Measurements from ENCODE around the gene NECTIN2.

Gene NECTIN2

DNA sequence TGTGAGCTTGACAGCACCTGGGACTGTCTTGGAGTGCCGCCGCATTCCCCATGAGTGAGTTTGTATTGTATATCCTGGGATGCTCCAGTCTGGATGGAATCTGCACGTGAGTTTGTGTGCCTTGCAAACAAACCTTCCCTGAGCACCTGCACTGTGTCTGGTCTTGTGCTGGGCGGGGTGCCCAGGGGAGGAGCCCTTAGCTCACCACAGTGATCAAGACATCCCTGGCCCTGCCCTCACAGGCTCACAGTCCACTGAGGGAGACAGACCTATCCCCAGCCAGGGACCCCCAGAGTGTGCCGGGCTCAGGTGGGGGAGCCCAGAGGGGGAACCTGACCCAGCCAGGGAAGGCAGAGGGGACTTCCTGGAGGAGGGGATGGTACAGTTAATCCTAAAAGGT is 38.9 kb upstream of the NECTIN2 start:
- DNase-seq (ENCODE audit: low read depth) = no peak
- TF ChIP-seq CTCF (conservative IDR thresholded peaks at IDR 0.05; ENCODE audit: control insufficient read depth, insufficient read depth, low read depth, low read length) = no peak
- no peak overlapping the region for H3K4me3 ChIP-seq (ENCODE audit: control insufficient read depth, low read depth, low read length)

DNA sequence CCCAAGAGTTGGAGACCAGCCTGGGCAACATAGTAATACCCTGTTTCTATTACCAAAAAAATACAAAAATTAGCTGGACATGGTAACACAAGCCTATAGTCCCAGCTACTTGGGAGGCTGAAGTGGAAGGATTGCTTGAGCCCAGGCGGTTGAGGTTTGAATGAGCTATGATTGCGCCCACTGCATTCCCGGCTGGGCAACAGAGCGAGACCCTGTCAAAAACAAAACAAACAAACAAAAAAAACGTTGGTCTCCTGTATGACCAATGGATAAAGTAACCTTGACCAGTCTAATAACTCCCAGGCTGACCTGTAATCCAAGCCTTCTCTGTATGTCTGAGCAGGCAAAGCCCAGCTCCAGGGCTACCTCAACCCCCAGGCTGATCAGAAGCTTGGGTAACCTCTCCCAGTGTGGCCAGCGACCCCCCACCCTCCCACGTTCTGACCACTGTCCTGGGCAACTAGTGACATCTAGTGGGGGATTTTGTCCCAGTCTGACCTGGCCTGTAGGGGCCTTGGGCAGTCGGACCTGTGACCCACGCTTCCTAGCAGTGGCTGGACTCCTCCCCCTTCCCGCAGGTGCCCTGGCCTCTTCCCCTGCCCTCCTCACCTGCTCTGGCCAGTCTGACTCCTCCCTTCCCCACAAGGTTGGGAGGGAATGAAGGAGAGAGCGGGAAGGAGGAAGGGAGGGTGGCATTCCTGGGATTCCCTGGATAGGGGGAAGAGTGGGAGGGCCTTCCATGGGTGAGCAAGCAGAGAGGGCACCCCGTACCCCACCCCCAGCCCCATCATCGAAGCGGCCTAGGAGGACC is 38.2 kb upstream of the NECTIN2 start:
- no peak overlapping the region for H3K4me3 ChIP-seq (ENCODE audit: control insufficient read depth, low read depth, low read length)
- peak; percentile 57 for TF ChIP-seq CTCF (conservative IDR thresholded peaks at IDR 0.05; ENCODE audit: control insufficient read depth, insufficient read depth, low read depth, low read length)
- peak; percentile 43 for DNase-seq (ENCODE audit: low read depth)

DNA sequence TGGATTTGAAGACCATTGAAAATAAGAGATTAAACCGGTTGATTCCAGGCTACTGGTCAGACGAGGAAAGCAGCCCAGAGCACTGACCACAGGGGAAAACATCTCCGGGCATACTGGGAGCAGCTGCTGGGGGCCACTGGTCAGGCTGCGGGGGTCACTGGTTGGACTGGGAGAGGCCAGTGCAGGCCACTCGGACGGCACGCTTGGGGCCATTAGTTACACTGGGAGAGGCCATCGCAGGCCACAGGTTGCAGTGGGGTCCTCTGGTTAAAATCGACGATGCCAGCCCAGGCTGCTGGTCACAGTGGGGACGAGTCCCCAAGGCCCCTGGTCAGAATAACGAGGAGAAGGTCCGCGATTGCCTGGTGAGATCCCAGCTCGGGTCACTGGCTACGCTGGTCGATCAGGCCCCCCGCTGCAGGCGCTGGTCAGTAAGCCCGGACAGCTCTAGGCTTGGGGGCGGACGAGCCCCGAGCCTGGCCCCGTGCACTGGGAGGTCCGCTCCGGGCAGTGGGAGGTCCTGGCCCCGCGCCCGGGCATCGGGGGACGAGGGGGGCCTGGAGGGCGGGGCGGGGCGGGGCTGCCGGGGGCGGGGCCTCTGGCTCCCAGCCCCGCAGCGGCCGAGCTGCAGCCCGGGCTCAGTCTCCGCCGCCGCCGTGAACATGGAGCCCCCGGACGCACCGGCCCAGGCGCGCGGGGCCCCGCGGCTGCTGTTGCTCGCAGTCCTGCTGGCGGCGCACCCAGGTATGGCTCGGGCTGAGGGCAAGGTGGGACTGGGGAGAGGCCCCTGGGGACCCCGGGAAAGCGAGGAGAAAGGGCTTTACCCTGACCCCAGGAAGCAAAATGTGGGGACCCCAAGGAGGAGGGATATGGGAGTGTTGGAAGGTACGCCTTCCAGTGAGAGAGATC is 37.4 kb upstream of the NECTIN2 start, which contains the start of gene BCAM:
Gene BCAM, plus strand, starts transcription at position 641 of the 909 bp plus-strand sequence. Its CDS starts 22 bp downstream, at position 663.
- no peak for TF ChIP-seq CTCF (conservative IDR thresholded peaks at IDR 0.05; ENCODE audit: control insufficient read depth, insufficient read depth, low read depth, low read length)
- peak; percentile 50 for DNase-seq (ENCODE audit: low read depth)
- peak within 1 kb of the TSS; percentile 46 for H3K4me3 ChIP-seq (ENCODE audit: control insufficient read depth, low read depth, low read length)

GRCh38 chr19:44809577-44810233 is 36.4 kb upstream of the NECTIN2 start:
- TF ChIP-seq CTCF (conservative IDR thresholded peaks at IDR 0.05; ENCODE audit: control insufficient read depth, insufficient read depth, low read depth, low read length) = no peak
- H3K4me3 ChIP-seq (ENCODE audit: control insufficient read depth, low read depth, low read length) = peak overlapping the region; percentile 46
- DNase-seq (ENCODE audit: low read depth) = no peak

- no peak overlapping the region for H3K4me3 ChIP-seq (ENCODE audit: control insufficient read depth, low read depth, low read length)
- no peak for TF ChIP-seq CTCF (conservative IDR thresholded peaks at IDR 0.05; ENCODE audit: control insufficient read depth, insufficient read depth, low read depth, low read length)
- no peak for DNase-seq (ENCODE audit: low read depth)
Measured at GRCh38 chr19:44810234-44811121, 35.6 kb upstream of the NECTIN2 start.

GRCh38 chr19:44811122-44811419 is 35.0 kb upstream of the NECTIN2 start:
- no peak overlapping the region for H3K4me3 ChIP-seq (ENCODE audit: control insufficient read depth, low read depth, low read length)
- no peak for TF ChIP-seq CTCF (conservative IDR thresholded peaks at IDR 0.05; ENCODE audit: control insufficient read depth, insufficient read depth, low read depth, low read length)
- DNase-seq (ENCODE audit: low read depth) = no peak
